ENCODE results near the gene FYN.

FYN gene

DNA sequence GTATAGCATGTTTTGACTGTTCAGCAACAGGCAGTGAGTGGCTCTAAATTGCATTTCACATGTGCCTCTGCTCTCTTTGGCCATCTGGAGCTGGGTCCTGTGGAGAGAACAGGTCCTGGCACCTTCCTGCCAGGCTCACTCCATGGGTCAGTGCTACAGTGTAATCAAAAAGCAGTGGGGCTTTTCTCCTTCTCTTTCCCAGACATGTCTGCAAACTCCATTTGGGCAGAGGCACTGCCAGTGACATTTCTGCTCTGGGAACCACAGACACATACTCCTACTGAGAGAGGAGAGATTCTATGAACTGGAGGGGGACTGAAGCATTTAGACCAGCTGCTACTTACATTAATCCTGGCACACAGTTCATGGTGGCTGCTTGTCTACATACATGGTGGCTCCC lies 199.3 kb downstream of the FYN start:
- no peak for DNase-seq

DNA sequence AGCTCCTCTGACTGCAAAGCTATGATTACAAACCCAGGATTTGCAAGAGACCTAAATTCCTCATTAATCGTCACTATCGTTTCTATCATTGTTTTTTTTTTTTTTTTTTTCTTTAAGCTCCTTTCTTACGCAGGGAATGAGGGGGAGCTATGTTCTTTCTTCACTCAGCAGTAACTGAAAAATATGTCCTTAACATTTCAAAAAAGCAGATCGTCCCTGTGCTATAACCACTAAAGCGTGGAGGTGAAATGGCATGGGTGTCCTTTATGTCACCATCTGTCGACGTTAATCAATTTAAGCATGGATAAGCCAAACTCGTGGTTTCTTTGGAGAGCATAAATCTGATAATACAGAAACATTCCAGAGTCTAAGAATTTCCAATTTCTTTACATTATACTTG lies 199.7 kb downstream of the FYN start:
- DNase-seq, result no peak

DNA sequence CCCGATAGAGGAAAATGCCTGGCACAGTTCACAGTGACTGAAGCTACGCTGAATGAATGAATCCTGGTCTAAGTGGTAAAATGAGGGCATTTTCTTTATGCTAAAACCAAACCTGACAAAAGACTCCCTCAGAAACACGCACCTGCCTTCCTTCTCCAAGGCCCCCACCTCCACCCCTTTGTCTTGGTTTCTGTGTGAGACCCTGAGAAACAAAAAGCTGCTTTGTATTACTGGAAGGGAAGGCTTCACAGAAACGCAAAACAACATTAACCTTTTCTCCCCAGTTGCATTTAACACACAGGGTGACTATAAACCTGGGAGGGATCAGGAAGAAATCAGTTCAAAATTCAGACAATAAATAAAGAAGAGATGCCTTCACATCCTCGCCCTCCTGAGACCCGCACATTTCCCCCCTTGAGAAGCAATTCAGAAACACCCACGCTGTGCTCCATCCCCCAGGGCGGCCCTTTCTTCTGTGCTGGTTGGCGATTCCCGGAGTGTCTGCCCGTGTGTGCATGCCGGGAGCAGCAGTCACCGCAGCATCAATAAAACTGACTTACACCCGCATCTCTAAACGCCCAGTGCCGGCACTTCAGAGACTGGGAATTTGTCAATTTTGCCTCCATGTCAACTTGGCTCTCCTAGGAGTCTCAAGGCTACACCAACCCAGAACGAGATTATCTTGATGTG lies 200.3 kb downstream of the FYN start:
- DNase-seq, result no peak

DNA sequence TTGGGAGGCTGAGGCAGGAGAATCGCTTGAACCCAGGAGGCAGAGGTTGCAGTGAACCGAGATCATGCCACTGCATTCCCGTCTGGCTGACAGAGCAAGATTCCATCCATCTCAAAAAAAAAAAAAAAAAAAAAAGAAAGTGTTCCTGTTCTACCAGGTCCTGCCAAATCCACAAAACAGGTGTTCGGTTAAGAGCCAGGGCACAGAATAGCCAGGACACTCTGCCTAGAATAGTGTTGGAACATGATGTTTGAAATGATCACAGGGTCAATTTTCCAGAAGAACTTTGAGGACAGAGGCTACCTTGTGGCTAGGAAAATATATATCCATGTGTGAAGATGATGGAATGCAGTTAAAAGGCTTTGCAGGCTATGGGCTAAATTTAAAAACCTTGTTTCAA lies 203.9 kb downstream of the FYN start:
- no peak for DNase-seq

DNA sequence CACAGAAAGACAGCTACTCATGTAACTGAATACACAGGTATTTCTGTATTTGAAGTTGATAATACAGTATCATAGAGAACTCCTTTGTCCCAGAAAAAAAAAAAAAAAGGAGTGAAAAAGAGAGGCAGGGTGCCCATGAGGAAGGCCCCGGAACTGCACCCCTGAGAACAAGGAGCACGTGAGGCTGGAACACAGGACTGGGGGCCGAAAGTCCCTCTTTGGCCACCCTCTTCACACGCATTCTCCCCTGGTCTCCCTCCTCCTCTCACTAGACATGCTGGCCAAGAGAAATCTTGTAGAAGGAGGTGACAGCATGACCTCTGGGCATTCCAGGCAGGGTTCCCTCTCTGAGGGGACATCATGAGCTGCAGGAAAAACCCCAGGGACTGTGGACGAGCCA lies 204.8 kb downstream of the FYN start:
- no peak for DNase-seq

- no peak for DNase-seq
Observed at GRCh38 chr6:111667931-111668330, 205.3 kb downstream of the FYN start.

GRCh38 chr6:111666847-111667246 lies 206.4 kb downstream of the FYN start:
- DNase-seq, result no peak

DNA sequence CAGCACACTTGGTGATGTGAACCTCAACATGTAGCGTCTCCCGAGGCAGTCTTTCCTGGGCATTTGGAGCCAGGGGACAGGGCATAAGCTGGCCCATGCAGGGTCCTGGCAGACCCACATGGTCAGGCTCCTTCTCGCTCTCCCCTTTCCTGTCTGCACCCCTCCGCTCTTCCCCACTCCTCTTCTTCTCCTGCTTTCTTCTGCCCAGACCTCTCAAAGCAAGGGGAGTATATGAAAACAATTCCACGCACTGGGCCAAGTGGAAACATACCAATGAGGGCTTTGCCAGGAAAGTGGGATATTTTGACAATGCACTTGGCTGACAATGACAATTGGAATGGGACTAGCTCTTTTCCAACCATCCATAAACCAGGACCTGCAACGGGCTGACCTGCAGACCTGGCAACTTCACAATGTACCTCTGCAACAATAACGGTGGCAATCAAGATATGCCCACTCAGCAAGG lies 208.7 kb downstream of the FYN start:
- DNase-seq, result no peak

DNA sequence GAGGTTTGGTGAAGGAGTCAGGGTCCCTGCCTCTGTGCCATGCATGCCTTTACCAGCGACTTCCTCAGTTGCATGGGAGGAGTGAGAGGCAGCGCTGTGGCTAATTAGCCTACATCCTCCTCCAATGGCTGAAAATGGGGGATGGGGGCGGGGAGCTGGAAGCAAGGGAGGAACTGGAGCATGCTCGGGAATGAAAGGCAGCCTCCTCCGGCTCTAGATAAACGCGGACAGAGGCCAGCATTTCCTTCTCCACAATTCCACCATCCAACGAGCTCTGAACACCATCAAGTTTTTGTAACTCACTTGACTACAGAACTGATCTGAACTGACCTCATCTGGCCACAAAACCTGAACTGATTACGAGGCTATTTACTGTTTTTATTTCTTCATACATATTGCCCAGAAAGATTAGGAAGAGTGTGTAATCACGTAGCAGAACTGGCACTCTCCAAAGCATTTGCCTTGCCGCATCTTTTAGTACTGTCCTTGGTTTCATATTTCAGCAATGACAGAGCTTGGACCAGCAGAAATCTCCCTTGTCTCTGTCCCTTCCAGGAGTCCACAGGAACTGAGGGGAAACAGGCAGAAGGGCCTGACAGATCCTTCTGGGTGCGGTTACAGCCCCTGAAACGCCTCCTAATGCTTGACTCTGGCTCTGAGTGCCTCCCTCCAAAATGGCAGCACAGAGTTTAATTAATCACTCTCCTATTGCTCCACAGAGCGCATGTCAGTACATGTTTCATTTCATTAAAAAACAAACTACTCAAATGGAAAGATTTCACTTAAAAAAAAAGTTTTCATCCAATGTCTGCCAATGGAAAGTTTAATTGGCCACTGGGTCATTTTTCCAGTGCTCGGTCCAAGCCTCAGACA lies 209.3 kb downstream of the FYN start:
- DNase-seq, result no peak

DNA sequence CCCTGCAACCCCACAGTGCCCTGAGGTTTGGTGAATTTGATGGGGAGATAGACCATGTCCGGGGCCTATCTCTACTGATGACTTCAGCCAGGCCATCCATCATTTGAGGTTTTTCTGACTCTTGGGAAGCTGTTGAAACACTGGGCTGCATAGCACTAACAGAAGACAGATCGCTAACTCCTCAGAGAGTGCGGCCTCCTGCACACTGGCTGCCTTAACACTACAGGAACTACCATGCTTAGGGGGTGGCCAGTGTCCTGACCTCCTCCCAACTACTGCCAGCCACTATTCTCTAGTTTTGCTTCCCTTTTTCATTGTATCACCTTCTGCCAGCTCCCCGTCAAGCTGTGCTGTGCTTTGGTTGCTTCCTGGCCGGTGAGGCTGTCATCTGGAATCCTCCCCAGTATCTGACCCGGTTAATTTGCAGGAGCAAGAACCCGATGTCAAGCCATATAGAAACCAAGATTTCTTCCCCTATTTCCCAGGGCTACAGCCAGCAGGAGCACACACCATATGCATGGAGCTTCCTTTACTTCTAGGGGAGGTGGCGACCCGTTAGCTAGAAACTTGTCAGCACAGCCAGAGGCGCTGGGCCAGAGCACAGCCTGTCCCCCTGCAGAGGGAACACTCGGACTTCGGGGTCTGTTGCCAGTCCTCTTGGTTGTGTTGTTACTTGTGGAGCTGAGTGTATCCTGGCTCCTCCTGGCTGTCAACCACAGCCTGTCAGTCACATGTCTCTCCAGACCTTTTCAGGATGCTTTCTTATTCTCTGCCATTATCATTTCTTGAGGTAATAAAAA lies 210.3 kb downstream of the FYN start:
- DNase-seq, result no peak

DNA sequence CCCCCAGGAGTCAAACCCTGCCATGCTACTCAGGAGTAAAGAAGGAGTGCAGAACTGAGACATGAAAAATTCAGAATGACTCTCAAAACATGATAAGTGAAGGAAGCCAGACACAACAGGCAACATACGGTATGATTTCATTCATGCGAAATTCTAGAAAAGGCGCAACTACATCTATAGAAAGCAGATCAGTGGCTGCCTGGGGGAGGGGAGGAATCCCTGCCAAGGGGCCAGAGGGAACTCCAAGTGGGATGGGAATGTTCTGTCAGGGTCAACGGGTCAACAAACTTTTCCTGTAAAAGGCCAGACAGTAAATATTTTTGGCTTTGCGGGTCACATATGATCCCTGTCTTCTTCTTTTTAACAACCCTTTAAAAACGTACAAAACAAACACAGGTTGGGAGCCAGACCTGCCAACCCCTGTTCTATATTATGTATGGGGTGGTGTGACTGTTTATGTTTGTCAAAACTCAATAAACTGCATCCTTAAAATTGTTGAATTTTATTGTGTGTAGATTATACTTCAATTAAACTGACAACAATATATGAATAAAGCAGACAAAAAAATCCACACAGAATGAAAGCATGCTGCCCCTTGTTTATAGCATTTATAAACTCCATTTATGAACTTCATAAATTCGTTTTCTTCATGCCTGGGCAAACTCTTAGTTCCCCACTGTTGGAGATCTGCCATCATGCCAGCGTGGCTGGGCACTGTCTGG lies 211.0 kb downstream of the FYN start:
- no peak for DNase-seq

DNA sequence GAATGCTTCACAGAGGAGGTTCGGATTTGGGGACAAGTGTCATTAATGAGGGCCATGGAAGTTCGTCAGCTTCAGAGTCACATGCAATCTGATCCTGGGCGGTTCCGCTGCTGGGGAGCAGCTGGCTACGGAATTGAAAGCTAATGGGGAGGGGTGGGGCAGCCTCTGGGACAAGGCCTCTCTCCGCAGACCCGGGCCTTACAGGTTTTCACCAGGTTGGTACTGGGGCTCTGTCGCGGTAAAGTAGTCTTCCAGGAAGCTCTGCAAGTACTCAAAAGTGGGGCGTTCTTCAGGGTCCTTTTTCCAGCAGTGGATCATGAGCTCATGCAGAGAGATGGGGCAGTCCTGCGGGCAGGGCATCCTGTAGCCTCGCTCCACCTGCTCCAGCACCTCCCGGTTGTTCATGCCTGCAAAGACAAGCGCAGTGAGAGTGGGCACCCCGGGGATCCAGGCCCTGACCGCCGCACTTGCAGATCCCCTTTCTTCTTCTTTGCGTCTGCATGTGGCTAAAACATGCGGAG lies 211.7 kb downstream of the FYN start:
- no peak for DNase-seq

DNA sequence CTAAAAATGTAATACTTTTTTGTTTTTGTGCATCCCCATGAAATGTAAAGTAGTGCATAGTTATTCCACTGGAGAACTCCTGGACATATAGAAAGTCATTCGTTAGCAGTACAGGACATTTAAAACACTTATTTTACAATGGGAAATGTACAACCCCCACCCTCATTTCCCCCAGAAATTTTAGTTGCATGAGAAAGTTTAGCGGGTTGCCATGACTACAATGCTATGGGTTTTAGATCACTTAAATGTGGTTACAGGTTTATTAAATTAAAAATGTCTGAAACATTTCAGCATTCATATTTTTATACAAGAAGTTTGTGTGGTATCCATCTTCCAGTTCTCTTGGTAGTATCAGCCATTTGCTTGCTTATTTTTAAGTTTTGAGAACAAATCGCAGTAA lies 212.7 kb downstream of the FYN start:
- no peak for DNase-seq

- no peak for DNase-seq
Observed at GRCh38 chr6:111658462-111659154, 214.6 kb downstream of the FYN start.

- DNase-seq, result no peak
Observed at GRCh38 chr6:111657146-111657545, 216.1 kb downstream of the FYN start.

GRCh38 chr6:111653979-111654378 lies 219.3 kb downstream of the FYN start:
- DNase-seq, result no peak

- no peak for DNase-seq
Observed at GRCh38 chr6:111653434-111653833, 219.8 kb downstream of the FYN start.

- DNase-seq, result no peak
Observed at GRCh38 chr6:111652156-111652555, 221.1 kb downstream of the FYN start.

DNA sequence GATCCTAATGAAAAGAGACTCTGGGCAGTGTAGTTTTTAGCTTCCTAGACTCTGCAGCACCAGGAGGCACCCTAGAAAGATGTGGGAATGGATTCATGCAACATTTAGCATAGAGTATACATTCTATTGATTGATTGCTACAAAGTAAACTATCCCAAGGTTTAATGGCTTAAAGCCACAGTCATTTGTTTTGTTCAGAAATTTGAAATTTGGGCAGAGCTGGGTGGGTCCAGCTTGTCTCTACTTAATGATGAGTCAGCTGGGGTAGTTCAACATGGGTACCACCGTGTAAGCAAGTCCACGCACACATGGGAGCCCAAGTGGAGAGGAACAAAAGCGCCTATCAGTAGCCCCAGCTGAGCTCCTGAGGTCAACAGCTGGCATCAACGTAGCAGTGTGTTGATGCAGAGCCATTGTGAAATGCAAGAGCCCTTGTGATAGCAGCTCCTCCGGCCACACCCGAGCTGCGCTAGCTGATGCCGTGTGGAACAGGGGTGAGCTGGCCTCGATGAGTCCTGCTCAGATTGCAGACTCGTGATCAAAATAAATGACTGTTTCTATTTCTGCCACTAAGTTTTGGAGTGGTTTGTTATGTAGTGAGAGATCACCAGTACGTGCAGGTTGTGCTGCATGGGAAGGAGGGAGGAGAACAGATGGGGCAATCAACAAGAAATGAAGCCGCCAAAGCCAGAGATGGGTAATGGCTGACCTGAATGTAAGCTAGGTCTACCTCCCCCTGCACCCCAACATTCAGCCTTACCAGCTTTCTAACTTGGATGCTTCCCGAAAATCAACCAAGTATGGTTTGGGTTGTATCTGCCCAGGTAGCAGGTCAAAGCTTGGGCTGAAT lies 221.8 kb downstream of the FYN start:
- no peak for DNase-seq

DNA sequence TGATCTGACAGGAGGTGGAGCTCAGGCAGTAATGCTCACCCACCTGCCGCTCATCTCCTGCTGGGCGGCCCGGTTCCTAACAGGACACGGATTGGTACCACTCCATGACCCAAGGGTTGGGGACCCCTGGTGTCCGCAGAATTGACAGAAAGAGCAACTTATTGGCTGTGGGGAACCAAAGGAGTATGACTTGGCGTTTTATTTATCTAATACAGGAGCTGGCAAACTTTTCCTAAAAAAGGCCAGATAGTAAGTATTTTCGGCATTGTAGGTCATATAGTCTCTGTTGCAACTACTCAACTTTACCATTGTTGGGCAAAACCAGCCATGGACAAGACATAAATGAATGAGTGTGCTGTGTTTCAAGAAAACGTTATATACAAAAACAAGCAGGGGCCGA lies 223.2 kb downstream of the FYN start:
- no peak for DNase-seq

DNA sequence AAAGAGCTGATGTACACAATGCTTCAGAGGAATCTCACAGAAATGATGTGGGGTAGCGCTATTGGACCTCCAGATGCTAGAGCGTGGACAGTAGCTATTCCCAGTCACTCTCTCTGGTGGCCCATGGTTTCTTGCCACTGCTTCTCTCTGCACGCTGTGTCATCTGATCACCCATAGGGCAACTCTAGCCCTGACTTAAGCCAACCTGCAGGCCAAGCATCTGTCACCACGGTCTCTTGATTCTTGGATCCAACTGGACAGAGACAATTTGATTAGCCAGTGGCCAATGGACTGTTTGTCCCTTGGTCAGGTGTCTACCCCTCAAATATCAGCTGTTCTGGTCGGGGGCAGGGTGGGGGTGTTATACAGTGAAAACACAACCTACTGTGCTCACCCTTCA lies 225.2 kb downstream of the FYN start:
- no peak for DNase-seq

Data from activated naive CD4-positive, alpha-beta T cell (primary cell).